T-helper 2 cell (primary cell): ENCODE results near the gene KLHDC3.
"Not testable (repeated sequence)": the region's sequence is repeated elsewhere in the genome, so short reads cannot be mapped to it uniquely, and the experiment has no call there.

Experiments used
- DNase-seq, 5 experiments: peaks; one replicate each; pipeline versions ENCODE4 v3.0.0 to v3.0.0-alpha.2; 2012 to 2022

KLHDC3 gene

GRCh38 chr6:42989923-42990322, 24.1 kb upstream of the KLHDC3 start:
- no peak for DNase-seq

DNA sequence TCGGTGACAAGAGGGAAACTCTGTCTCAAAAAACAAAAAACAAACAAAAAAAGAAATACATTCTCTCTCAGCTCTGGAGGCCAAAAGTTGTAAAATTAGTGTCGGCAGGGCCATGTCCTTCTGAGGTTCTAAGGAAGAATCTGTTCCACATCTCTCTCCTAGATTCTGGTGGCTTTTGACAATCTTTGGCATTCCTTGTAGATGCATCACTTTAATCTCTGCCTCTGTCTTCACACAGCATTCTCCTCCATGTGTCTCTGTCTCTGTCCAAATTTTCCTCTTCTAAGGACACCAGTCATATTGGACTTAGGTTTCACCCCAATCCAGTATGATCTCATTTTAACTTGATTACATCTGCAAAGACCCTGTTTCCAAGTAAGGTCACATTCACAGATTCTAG, 20.6 kb upstream of the KLHDC3 start:
- no peak for DNase-seq

DNA sequence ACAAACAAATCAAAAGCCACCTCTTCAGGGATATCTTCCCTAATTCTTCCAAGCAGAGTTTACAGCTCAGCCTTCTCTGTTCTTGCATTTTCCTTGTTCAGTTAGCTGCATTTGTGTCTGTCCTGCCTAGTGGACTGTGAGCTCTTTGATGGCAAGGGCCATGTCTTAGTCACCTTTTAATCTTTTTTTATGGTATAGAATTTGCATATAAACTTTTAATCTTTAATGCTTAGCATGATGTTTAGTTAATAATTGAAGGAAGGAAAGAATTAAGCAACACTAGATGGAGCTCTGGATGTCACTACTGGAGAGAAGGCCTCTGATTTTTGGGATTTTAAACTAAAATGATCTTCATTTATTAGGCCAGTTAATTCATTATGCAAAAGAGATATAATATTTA, 17.5 kb upstream of the KLHDC3 start:
- no peak for DNase-seq

DNA sequence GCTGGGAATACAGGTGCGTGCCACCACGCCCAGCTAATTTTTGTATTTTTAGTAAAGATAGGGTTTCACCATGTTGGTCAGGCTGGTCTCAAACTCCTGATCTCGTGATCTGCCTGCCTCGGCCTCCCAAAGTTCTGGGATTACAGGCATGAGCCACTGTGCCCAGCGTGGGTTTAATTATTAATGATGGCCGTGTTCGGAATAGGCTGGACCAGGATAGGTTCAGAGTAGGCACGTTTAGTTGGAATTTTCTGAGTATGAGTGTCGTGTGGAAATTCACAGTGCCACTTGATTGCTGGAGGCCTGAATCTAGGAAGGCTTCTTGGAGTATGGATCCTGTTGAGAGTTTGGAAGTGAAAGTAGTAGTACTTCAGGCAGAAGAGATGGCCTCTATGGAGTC, 15.8 kb upstream of the KLHDC3 start:
- DNase-seq: not testable (repeated sequence)

DNA sequence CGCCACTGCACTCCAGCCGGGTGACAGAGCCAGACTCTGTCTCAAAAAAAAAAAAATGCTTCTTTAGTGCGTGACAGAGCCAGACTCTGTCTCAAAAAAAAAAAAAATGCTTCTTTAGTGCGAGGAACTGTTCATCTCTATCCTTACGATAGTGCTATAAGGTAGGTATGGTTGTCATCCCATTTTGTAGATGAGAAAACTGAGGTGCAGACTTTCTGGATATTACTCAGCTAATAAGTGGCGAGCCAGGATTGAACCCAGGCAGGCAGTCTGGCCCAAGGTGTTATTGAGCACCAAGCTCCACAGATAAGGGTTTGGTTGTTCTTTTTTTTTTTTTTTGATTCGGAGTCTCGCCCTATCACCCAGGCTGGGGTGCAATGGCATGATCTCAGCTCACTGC, 12.2 kb upstream of the KLHDC3 start:
- no peak for DNase-seq

DNA sequence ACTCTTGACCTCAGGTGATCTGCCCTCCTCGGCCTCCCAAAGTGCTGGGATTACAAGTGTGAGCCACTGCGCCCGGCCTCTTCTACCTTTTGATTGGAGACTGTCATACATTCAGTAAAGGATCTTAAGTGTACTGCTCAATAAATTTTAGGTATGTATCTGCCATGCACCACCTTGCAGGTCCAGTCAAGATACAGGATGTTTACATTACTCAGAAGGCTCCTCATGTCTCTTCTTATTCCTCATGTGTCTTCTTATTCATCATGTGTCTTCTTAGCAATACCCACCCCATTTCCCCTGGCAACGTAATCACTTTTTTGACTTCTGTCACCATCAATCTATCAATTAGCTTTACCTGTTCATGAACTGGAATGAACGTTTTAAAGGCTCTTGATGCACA, 8.2 kb upstream of the KLHDC3 start:
- no peak for DNase-seq

- DNase-seq: no peak
Observed at GRCh38 chr6:43006251-43006650, 7.8 kb upstream of the KLHDC3 start.

GRCh38 chr6:43007126-43007525, 6.9 kb upstream of the KLHDC3 start:
- no peak for DNase-seq

- DNase-seq: peak in 1 of 5 experiments; percentile 50
Observed at GRCh38 chr6:43009124-43009523, 4.9 kb upstream of the KLHDC3 start.

- no peak for DNase-seq
Observed at GRCh38 chr6:43011207-43011606, 2.8 kb upstream of the KLHDC3 start.

DNA sequence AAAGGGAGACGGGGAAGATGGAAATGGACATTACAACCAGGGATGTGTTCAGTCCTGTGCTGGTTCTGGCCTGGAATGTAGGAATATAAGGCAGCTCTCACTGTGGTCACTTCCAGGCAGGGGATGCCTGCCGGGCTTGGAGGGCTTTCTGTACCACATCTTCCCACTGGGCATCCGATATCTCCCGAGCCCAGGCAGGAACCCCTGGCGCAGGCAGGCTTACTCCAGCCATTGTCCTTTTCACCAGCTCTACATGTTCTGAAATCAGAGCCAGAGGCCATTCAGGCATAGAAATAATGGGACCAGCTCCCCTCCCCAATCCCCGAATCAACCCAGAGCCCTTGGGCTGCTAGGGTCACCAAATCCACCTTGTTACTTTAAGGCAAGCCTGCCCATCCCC, 1.7 kb upstream of the KLHDC3 start:
- no peak for DNase-seq

DNA sequence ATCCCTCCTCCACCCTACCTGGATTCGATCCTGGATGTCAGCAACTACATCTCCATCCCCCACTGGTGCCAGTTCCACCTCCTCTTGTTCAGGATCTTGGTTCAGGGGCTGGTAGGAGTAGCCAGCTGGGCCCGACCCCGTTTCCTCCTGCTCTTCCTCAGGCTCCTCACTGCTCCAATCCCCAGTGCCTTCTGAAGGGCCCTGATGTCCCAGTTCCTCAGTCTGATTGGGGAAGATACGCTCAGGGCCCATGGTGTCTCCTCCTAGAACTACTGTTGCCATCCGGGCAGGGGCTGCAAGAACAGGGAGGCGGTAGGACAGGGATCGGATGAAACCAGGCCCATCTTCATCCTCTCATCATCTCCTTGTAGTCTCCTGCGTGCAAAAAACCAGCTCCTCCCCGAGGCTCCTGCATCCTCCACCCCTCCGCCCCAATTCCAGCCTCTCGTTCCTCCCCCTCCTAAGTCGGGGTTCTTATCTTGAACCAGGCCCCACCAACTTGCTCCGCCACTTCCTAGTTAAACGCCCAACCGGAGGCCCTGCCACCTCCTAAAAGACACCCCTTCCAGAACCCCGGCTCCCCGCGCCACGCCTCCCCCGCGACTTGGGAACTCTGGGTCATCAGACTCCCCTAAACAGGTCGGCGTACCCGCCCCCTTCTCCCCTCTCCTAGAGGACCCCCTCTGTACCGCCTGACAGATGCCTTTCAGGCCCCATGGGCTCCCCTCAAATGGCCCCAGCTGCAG, 779 bp upstream of the KLHDC3 start:
- no peak for DNase-seq

DNA sequence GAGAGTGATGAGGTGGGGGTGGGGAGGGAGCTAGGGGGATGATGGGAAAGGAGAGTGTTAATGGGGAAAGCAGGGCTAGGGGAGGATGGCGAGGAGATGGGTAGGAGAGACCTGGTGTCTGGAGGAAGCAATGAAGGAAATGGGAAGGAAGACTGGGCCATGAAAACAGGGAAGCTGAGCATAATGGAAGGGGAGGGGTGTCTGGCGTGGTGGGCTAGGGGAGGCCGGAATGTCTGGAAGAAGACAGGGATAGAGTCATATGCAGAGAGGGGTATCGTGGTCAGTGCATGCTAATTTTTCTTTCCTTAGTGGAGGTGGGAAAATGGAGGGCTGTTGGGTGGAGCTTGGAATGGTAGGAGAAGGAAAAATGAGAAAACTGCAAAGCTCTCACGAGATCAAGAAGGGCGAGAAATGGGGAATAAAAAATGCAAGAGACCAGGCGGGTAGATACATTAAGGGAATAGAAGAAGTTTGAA, 423 bp downstream of the KLHDC3 start:
- no peak for DNase-seq

- DNase-seq: no peak
Observed at GRCh38 chr6:43016176-43016942, 2.3 kb downstream of the KLHDC3 start.

- no peak for DNase-seq
Observed at GRCh38 chr6:43016943-43017334, 2.9 kb downstream of the KLHDC3 start.

GRCh38 chr6:43019152-43019551, 5.1 kb downstream of the KLHDC3 start:
- no peak for DNase-seq

- DNase-seq: no peak
Observed at GRCh38 chr6:43020052-43020705, 6.1 kb downstream of the KLHDC3 start.

GRCh38 chr6:43020847-43021246, 6.8 kb downstream of the KLHDC3 start:
- no peak for DNase-seq

- DNase-seq: peak; percentile 25 to 68 (median 50)
Observed at GRCh38 chr6:43021270-43022047, 7.4 kb downstream of the KLHDC3 start, which contains the start of gene RRP36. TSS of gene RRP36 (plus strand) at chr6:43021623. CDS start at chr6:43021655, 32 bp downstream.

DNA sequence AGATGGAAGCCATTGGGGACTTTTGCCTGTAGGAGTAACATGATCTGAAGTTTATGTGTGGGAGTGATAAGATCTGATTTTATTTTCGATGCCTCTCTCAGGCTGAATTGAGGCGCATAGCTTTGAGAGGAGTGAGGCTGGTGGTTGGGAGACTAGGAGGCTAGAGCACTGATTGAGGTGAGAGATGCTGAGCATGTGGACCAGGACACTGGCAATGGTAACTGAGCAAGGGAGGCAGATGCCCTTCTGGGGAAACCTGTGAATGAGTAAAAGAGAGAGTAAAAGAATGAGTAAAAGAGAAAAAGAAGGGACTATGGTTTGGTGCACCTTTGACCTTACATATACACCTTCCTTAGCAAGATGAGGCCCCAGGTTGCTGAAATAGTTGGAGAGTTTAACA, 10.4 kb downstream of the KLHDC3 start:
- peak in 1 of 5 experiments; percentile 76 for DNase-seq

- DNase-seq: no peak
Observed at GRCh38 chr6:43026365-43026764, 12.3 kb downstream of the KLHDC3 start.

DNA sequence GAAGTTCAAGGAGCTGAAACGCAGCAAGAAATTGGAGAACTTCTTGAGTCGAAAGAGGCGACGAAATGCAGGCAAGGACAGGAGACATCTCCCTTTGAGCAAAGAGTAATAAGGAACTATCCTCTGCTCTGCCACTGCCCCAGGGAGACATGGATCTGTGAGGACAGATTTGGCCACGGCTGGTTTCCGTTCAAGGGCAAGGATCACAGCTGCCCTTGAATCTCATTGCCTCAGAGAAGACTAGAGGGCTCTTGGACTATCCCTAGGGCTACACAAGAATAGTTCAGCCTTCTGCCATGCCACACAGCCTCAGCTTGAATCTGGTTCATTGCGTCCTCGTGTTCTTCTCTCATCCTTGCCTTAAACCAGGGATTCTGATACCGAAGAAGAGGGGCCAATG, 15.1 kb downstream of the KLHDC3 start:
- DNase-seq: no peak

DNA sequence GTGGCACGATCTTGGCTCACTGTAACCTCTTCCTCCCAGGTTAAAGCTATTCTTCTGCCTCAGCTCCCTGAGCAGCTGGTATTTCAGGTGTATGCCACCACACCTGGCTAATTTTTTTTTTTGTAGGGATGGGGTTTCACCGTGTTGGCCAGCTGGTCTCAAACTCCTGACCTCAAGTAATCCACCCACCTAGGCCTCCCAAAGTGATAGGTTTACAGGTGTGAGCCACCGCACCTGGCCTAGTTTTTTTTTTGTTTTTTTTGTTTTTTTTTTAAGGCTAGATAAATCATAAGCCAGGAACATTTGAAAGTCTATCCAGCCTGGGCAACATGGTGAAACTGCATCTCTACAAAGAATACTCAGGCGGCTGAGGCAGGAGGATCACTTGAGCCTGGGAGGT, 18.3 kb downstream of the KLHDC3 start:
- DNase-seq: no peak
